H1 (cell line): Measurements from ENCODE around the gene SLC38A1. TPM values are rescaled to one million over a fixed set of nuclear protein-coding genes. Genes with fewer than 3 reads are reported as not detected.
"Not testable (repeated sequence)": the region's sequence is repeated elsewhere in the genome, so short reads cannot be mapped to it uniquely, and the experiment has no call there.

Experiments
- CTCF ChIA-PET: fragments of 300-600 bp; sonication (Branson Sonifier 250); formaldehyde crosslinking; loops from one replicate; lab custom pipeline; 2021; ENCODE audit not compliant: partially characterized antibody; lab: Charles Lee
- POLR2A ChIA-PET: fragments of 300-600 bp; sonication (Branson Sonifier 250); formaldehyde crosslinking; loops from one replicate; lab custom pipeline; 2021; ENCODE audit warnings: inconsistent platforms; ENCODE audit not compliant: partially characterized antibody; lab: Charles Lee
- DNase-seq, 2 experiments: peaks; one replicate each; pipeline versions ENCODE4 v3.0.0 to v3.0.0-alpha.2; 2010 to 2022; ENCODE audit warnings: low spot score in 2 of 2, low read depth in 1 of 2, mixed read lengths in 1 of 2
- FAIRE-seq: peaks from 2 replicates; lab custom pipeline; 2011; peaks lifted over from hg19 to GRCh38; lab: Jason Lieb, UNC
- H2AFZ ChIP-seq: 2 replicates; pipeline ENCODE4 v1.8.1; 2012; ENCODE audit warnings: low read length, inconsistent platforms
- H2AK5ac ChIP-seq: 2 replicates; pipeline ENCODE4 v1.6.1; 2013; ENCODE audit warnings: low read depth, low read length
- H2BK120ac ChIP-seq: replicated peaks from 2 replicates; pipeline ENCODE3; 2013; ENCODE audit warnings: low read depth, low read length, inconsistent platforms
- H2BK12ac ChIP-seq: 2 replicates; pipeline ENCODE4 v1.6.1; 2013; ENCODE audit warnings: low read depth, low read length
- H2BK15ac ChIP-seq: 2 replicates; pipeline ENCODE4 v1.6.1; 2013; ENCODE audit warnings: low read length
- H2BK20ac ChIP-seq: 2 replicates; pipeline ENCODE4 v1.6.1; 2013; ENCODE audit warnings: low read length
- H2BK5ac ChIP-seq: 2 replicates; pipeline ENCODE4 v1.6.1; 2013; ENCODE audit warnings: low read depth, low read length
- H3K14ac ChIP-seq: 2 replicates; pipeline ENCODE4 v1.6.1; 2013; ENCODE audit warnings: inconsistent platforms; ENCODE audit not compliant: insufficient read length
- H3K18ac ChIP-seq: 2 replicates; pipeline ENCODE4 v1.6.1; 2013; ENCODE audit warnings: low read length; ENCODE audit errors: extremely low read depth
- H3K23ac ChIP-seq: 2 replicates; pipeline ENCODE4 v1.6.1; 2013; ENCODE audit warnings: inconsistent platforms; ENCODE audit not compliant: insufficient read length
- H3K23me2 ChIP-seq: 2 replicates; pipeline ENCODE4 v1.6.1; 2013; ENCODE audit warnings: low read depth, low read length
- H3K27ac ChIP-seq: 2 replicates; pipeline ENCODE4 v1.6.1; 2011; ENCODE audit warnings: low read depth, low read length, inconsistent platforms
- H3K27me3 ChIP-seq, 4 experiments: replicated peaks in 1 of 4; 1 replicate in 1 of 4; 2 replicates in 3 of 4; pipeline versions ENCODE4 v1.6.1 to v1.8.1; 2011 to 2013; ENCODE audit warnings: low read length in 3 of 4, mild to moderate bottlenecking in 3 of 4, inconsistent platforms in 2 of 4, mixed read lengths in 2 of 4, moderate library complexity in 1 of 4; ENCODE audit not compliant: control insufficient read depth in 3 of 4, insufficient read depth in 3 of 4; ENCODE audit errors: extremely low read depth in 1 of 4
- H3K36me3 ChIP-seq, 4 experiments: 2 replicates each; pipeline versions ENCODE4 v1.6.1 to v1.8.1; 2011 to 2013; ENCODE audit warnings: mild to moderate bottlenecking in 4 of 4, low read length in 3 of 4, moderate library complexity in 2 of 4, control low read depth in 1 of 4, inconsistent platforms in 1 of 4; ENCODE audit not compliant: insufficient read depth in 4 of 4, control insufficient read depth in 2 of 4
- H3K4ac ChIP-seq: replicated peaks from 2 replicates; pipeline ENCODE3; 2013; ENCODE audit warnings: low read length, low read depth, mixed read lengths, inconsistent platforms; ENCODE audit not compliant: insufficient read length
- H3K4me1 ChIP-seq, 4 experiments: replicated peaks in 1 of 4; 1 replicate in 1 of 4; 2 replicates in 3 of 4; pipeline versions ENCODE4 v1.6.1 to v1.8.1; 2011 to 2013; ENCODE audit warnings: low read length in 3 of 4, inconsistent platforms in 2 of 4, mixed read lengths in 1 of 4; ENCODE audit not compliant: insufficient read depth in 4 of 4, control insufficient read depth in 3 of 4
- H3K4me2 ChIP-seq, 2 experiments: 2 replicates each; pipeline versions ENCODE4 v1.6.1 to v1.8.1; 2011 to 2013; ENCODE audit warnings: low read depth in 2 of 2, low read length in 2 of 2, control low read depth in 1 of 2, inconsistent platforms in 1 of 2, mild to moderate bottlenecking in 1 of 2; ENCODE audit not compliant: insufficient read depth in 1 of 2
- H3K4me3 ChIP-seq, 4 experiments: fragments of 200-600, 300-600 bp in 1 of 4; sonication (generic), shearing (Covaris generic), sonication (Bioruptor Twin) in 1 of 4; 2 replicates each; pipeline versions ENCODE4 v1.5.1 to v1.8.1; 2011 to 2016; ENCODE audit warnings: low read length in 4 of 4, low read depth in 3 of 4, control low read depth in 2 of 4, inconsistent platforms in 2 of 4, mild to moderate bottlenecking in 2 of 4, mixed read lengths in 1 of 4, moderate library complexity in 1 of 4; ENCODE audit not compliant: insufficient read depth in 2 of 4; ENCODE audit errors: extremely low read depth in 1 of 4
- H3K56ac ChIP-seq: replicated peaks from 2 replicates; pipeline ENCODE3; 2013; ENCODE audit warnings: low read depth, mild to moderate bottlenecking, mixed read lengths, low read length, inconsistent platforms; ENCODE audit not compliant: insufficient read length
- H3K79me1 ChIP-seq: 2 replicates; pipeline ENCODE4 v1.6.1; 2013; ENCODE audit warnings: low read depth, low read length, control low read depth
- H3K79me2 ChIP-seq, 2 experiments: 2 replicates each; pipeline versions ENCODE4 v1.6.1 to v1.8.1; 2012 to 2013; ENCODE audit warnings: low read length in 2 of 2, mild to moderate bottlenecking in 2 of 2, inconsistent platforms in 1 of 2; ENCODE audit not compliant: insufficient read depth in 2 of 2, control insufficient read depth in 1 of 2
- H3K9ac ChIP-seq, 4 experiments: replicated peaks in 1 of 4; 1 replicate in 1 of 4; 2 replicates in 3 of 4; pipeline versions ENCODE4 v1.6.1 to v1.8.1; 2011 to 2013; ENCODE audit warnings: low read depth in 3 of 4, low read length in 3 of 4, control low read depth in 2 of 4, mild to moderate bottlenecking in 2 of 4, moderate library complexity in 2 of 4, inconsistent platforms in 1 of 4; ENCODE audit errors: extremely low read depth in 1 of 4
- H3K9me3 ChIP-seq, 2 experiments: 2 replicates each; pipeline versions ENCODE4 v1.6.1 to v1.8.1; 2012 to 2013; ENCODE audit warnings: mild to moderate bottlenecking in 2 of 2, moderate library complexity in 2 of 2, control low read depth in 1 of 2, inconsistent platforms in 1 of 2, low read depth in 1 of 2, low read length in 1 of 2, mixed read lengths in 1 of 2; ENCODE audit not compliant: insufficient read depth in 2 of 2
- H4K20me1 ChIP-seq, 2 experiments: replicated peaks in 1 of 2; 2 replicates each; pipeline versions ENCODE3 to v1.8.1; 2011 to 2013; ENCODE audit warnings: inconsistent platforms in 2 of 2, low read length in 2 of 2, mild to moderate bottlenecking in 1 of 2; ENCODE audit not compliant: insufficient read depth in 2 of 2, control insufficient read depth in 1 of 2
- H4K5ac ChIP-seq: 2 replicates; pipeline ENCODE4 v1.6.1; 2013; ENCODE audit warnings: low read length, low read depth, mixed read lengths, inconsistent platforms; ENCODE audit not compliant: insufficient read length
- H4K8ac ChIP-seq: 2 replicates; pipeline ENCODE4 v1.8.0; 2013; ENCODE audit warnings: mild to moderate bottlenecking, moderate library complexity, low read length, inconsistent platforms; ENCODE audit not compliant: insufficient read depth; ENCODE audit errors: extremely low read depth
- H4K91ac ChIP-seq: replicated peaks from 2 replicates; pipeline ENCODE3; 2013; ENCODE audit warnings: low read length, mixed read lengths, inconsistent platforms; ENCODE audit not compliant: insufficient read length
- WGBS, 2 experiments: shearing (Covaris generic) in 1 of 2; methylation state at CpG; one replicate each; pipeline versions ENCODE4 v1.1.6 to v1.1.7; 2013 to 2015; ENCODE audit warnings: low lambda C conversion rate in 2 of 2, mixed read lengths in 2 of 2, inconsistent platforms in 1 of 2, low coverage in 1 of 2, missing lambda C conversion rate in 1 of 2; ENCODE audit not compliant: insufficient replicate concordance in 2 of 2, insufficient coverage in 1 of 2, insufficient read length in 1 of 2; ENCODE audit errors: extremely low coverage in 1 of 2, missing lambda C conversion rate in 1 of 2; 5-methylcytosine and 5-hydroxymethylcytosine counted together
- polyA plus RNA-seq, 7 experiments: library from polyadenylated mRNA; depleted of rRNA in 3 of 7; stranded (reverse) in 5 of 7; unstranded in 2 of 7; fragments of >200 nt in 5 of 7; fragments of 200-250 nt in 2 of 7; gene quantifications; 1 replicate in 5 of 7; 2 replicates in 1 of 7; 4 replicates in 1 of 7; pipeline versions ENCODE4 v1.2.1 to v1.2.3, GENCODE V29; 2011 to 2013; ENCODE audit warnings: missing spikeins in 2 of 7, mixed read lengths in 2 of 7
- total RNA-seq: library from RNA; stranded (reverse); fragmentation: NEBNext Ultra II Directional; extraction: Animal tissue kit (Norgen Biotek cat#: 25700); gene quantifications from 2 replicates; pipeline ENCODE4 v1.2.1, GENCODE V29; 2021

The SLC38A1 gene
- total and polyA plus RNA-seq, 2 of the 8 experiments (the other 6 are each of a cell fraction or from before 2014, with no cell fraction given) = 83.4 to 242 TPM

GRCh38 chr12:46162549-46163076 is 106.2 kb downstream of the SLC38A1 start:
- H3K27ac ChIP-seq, H3K56ac ChIP-seq, H2AFZ ChIP-seq, H3K23me2 ChIP-seq, H3K79me2 ChIP-seq, H2BK5ac ChIP-seq, POLR2A ChIA-PET, H2AK5ac ChIP-seq, H3K23ac ChIP-seq, H3K79me1 ChIP-seq, H2BK15ac ChIP-seq, DNase-seq, H3K36me3 ChIP-seq, H4K5ac ChIP-seq, H3K27me3 ChIP-seq, H2BK20ac ChIP-seq, H4K20me1 ChIP-seq, H4K8ac ChIP-seq, H3K4me2 ChIP-seq, H2BK12ac ChIP-seq, H3K18ac ChIP-seq, H3K4ac ChIP-seq, H3K14ac ChIP-seq, H3K9me3 ChIP-seq, H3K4me3 ChIP-seq, H2BK120ac ChIP-seq, H4K91ac ChIP-seq, H3K4me1 ChIP-seq, H3K9ac ChIP-seq, FAIRE-seq: not testable (repeated sequence)
- CTCF ChIA-PET = interaction anchor here (1.5 kb wide), 1 partner anchor 8 kb away, joined by 4 read pairs; no protein-coding TSS in a partner anchor
- WGBS, 2 experiments = 88% methylated on average over 4 of the region's 4 CpGs; no CpG with 5 or more reads in 1 of the 2 experiments
